ENCODE measurements around the gene IGFL3.

IGFL3 gene

GRCh38 chr19:46076951-46077814 lies 47.3 kb downstream of the IGFL3 start:
- no peak for DNase-seq (ENCODE audit: low spot score)

- no peak for DNase-seq (ENCODE audit: low spot score)
Observed at GRCh38 chr19:46076031-46076880, 48.2 kb downstream of the IGFL3 start.

GRCh38 chr19:46073268-46073922 lies 51.1 kb downstream of the IGFL3 start:
- no peak for DNase-seq (ENCODE audit: low spot score)

Data from hematopoietic multipotent progenitor cell treated with erythropoietin and hydrocortisone succinate and interleukin-3 and kit ligand, for 17 days (in vitro differentiated cells).